ENCODE measurements around the gene RCSD1.
A peak's percentile ranks its signal among the peaks of the same experiment; 100 is the strongest.

RCSD1 gene

GRCh38 chr1:167707942-167708341, 77.9 kb downstream of the RCSD1 start:
- H3K9ac ChIP-seq, result no peak overlapping the region
- H3K27ac ChIP-seq, result no peak overlapping the region
- no peaks in the 10 kb centered on the region for H3K27me3 ChIP-seq (ENCODE audit: control insufficient read depth, insufficient read depth, low read length)
- no peaks in the 10 kb centered on the region for H3K36me3 ChIP-seq (ENCODE audit: control insufficient read depth, insufficient read depth, low read length)
- TF ChIP-seq CTCF (IDR thresholded peaks at IDR 0.05), result no peak
- H3K4me2 ChIP-seq (ENCODE audit: low read length), result no peak overlapping the region
- no peak overlapping the region for H3K4me3 ChIP-seq (ENCODE audit: low read depth, low read length)
- H3K79me2 ChIP-seq, result no peaks in the 10 kb centered on the region
- H2AFZ ChIP-seq, result no peak overlapping the region
- H3K4me1 ChIP-seq, result no peaks in the 10 kb centered on the region
- H3K9me3 ChIP-seq (ENCODE audit: control insufficient read depth, low read length), result no peaks in the 10 kb centered on the region

GRCh38 chr1:167708940-167709389, 78.9 kb downstream of the RCSD1 start:
- Histone ChIP-seq H3K36me3 (ENCODE audit: control insufficient read depth, insufficient read depth, low read length) (no peaks in the 10 kb centered on the region), H3K4me3 (ENCODE audit: low read depth, low read length) (no peak overlapping the region), H3K9ac (no peak overlapping the region), H2AFZ (no peak overlapping the region), H3K27ac (no peak overlapping the region), H3K4me2 (ENCODE audit: low read length) (no peak overlapping the region), H3K27me3 (ENCODE audit: control insufficient read depth, insufficient read depth, low read length) (no peaks in the 10 kb centered on the region), H3K9me3 (ENCODE audit: control insufficient read depth, low read length) (no peaks in the 10 kb centered on the region), H3K4me1 (no peaks in the 10 kb centered on the region), H3K79me2 (no peaks in the 10 kb centered on the region)
- TF ChIP-seq CTCF (IDR thresholded peaks at IDR 0.05), result no peak

- H3K9me3 ChIP-seq (ENCODE audit: control insufficient read depth, low read length), result no peaks in the 10 kb centered on the region
- H3K79me2 ChIP-seq, result no peaks in the 10 kb centered on the region
- TF ChIP-seq CTCF (IDR thresholded peaks at IDR 0.05), result no peak
- no peak overlapping the region for H2AFZ ChIP-seq
- H3K4me3 ChIP-seq (ENCODE audit: low read depth, low read length), result no peak overlapping the region
- H3K36me3 ChIP-seq (ENCODE audit: control insufficient read depth, insufficient read depth, low read length), result no peaks in the 10 kb centered on the region
- no peaks in the 10 kb centered on the region for H3K4me1 ChIP-seq
- H3K27ac ChIP-seq, result no peak overlapping the region
- no peaks in the 10 kb centered on the region for H3K27me3 ChIP-seq (ENCODE audit: control insufficient read depth, insufficient read depth, low read length)
- no peak overlapping the region for H3K9ac ChIP-seq
- H3K4me2 ChIP-seq (ENCODE audit: low read length), result no peak overlapping the region
Measured at GRCh38 chr1:167710836-167711235, 80.8 kb downstream of the RCSD1 start.

- Histone ChIP-seq H3K9ac (no peak overlapping the region), H3K79me2 (no peaks in the 10 kb centered on the region), H3K27me3 (ENCODE audit: control insufficient read depth, insufficient read depth, low read length) (no peaks in the 10 kb centered on the region), H2AFZ (no peak overlapping the region), H3K4me1 (no peaks in the 10 kb centered on the region), H3K4me2 (ENCODE audit: low read length) (no peak overlapping the region), H3K27ac (no peak overlapping the region), H3K9me3 (ENCODE audit: control insufficient read depth, low read length) (no peaks in the 10 kb centered on the region), H3K36me3 (ENCODE audit: control insufficient read depth, insufficient read depth, low read length) (no peaks in the 10 kb centered on the region), H3K4me3 (ENCODE audit: low read depth, low read length) (no peak overlapping the region)
- no peak for TF ChIP-seq CTCF (IDR thresholded peaks at IDR 0.05)
Measured at GRCh38 chr1:167711797-167712196, 81.8 kb downstream of the RCSD1 start.

- H3K4me2 ChIP-seq (ENCODE audit: low read length), result peak overlapping the region; percentile 47
- TF ChIP-seq CTCF (IDR thresholded peaks at IDR 0.05), result no peak
Measured at GRCh38 chr1:167713330-167714081, 83.5 kb downstream of the RCSD1 start.

More at GRCh38 chr1:167713330-167714081, 83.5 kb downstream of the RCSD1 start:
- no peaks in the 10 kb centered on the region for H3K4me1 ChIP-seq
- peak overlapping the region; percentile 67 for H3K4me3 ChIP-seq (ENCODE audit: low read depth, low read length)
- H3K9me3 ChIP-seq (ENCODE audit: control insufficient read depth, low read length), result no peaks in the 10 kb centered on the region
- H3K9ac ChIP-seq, result no peak overlapping the region
- no peaks in the 10 kb centered on the region for H3K36me3 ChIP-seq (ENCODE audit: control insufficient read depth, insufficient read depth, low read length)
- peak overlapping the region; percentile 72 for H3K27ac ChIP-seq
- no peaks in the 10 kb centered on the region for H3K27me3 ChIP-seq (ENCODE audit: control insufficient read depth, insufficient read depth, low read length)
- peak overlapping the region; percentile 81 for H2AFZ ChIP-seq
- no peaks in the 10 kb centered on the region for H3K79me2 ChIP-seq
